ENCODE measurements around the gene OGN. TPM values are rescaled to one million over a fixed set of nuclear protein-coding genes. Genes with fewer than 3 reads are reported as not detected.

OGN gene
- total and polyA plus RNA-seq, 2 of the 13 experiments (the other 11 are each of a cell fraction or from before 2014, with no cell fraction given): not detected

GRCh38 chr9:92345582-92345981, 58.8 kb downstream of the OGN start:
- Histone ChIP-seq H3K36me3 (replicated peaks in 1 of 2; ENCODE audit: control insufficient read depth in 1 of 2, insufficient read depth in 2 of 2, low read length in 2 of 2) (no peaks in the 10 kb centered on the region), H3K27me3 (ENCODE audit: control insufficient read depth in 1 of 2, insufficient read depth in 2 of 2, low read length in 2 of 2) (no peaks in the 10 kb centered on the region), H3K27ac (ENCODE audit: extremely low read length, insufficient read depth, low read length) (no peak overlapping the region), H3K4me2 (ENCODE audit: low read depth, low read length) (no peak overlapping the region), H3K4me3 (replicated peaks in 1 of 3; ENCODE audit: insufficient read depth in 1 of 3, low read depth in 2 of 3, low read length in 3 of 3) (no peak overlapping the region), H4K20me1 (ENCODE audit: insufficient read depth, low read length) (no peaks in the 10 kb centered on the region), H3K4me1 (ENCODE audit: insufficient read depth, low read length) (no peaks in the 10 kb centered on the region), H3K9me3 (ENCODE audit: low read length) (no peaks in the 10 kb centered on the region), H3K79me2 (ENCODE audit: insufficient read depth, low read length) (no peaks in the 10 kb centered on the region), H3K9ac (ENCODE audit: insufficient read depth, low read depth, low read length) (no peak overlapping the region), H2AFZ (ENCODE audit: low read length) (no peak overlapping the region)
- ATAC-seq: no peak
- TF ChIP-seq MAFK (conservative IDR thresholded peaks at IDR 0.05 in 1 of 2, IDR thresholded peaks at IDR 0.05 in 1 of 2; ENCODE audit: low read length in 2 of 2) (peak; percentile 24 to 59; a peak in 2 of 4 replicates), RNF2 (conservative IDR thresholded peaks at IDR 0.05; ENCODE audit: low read depth) (no peak), MAFF (IDR thresholded peaks at IDR 0.05; ENCODE audit: low read depth, low read length) (peak; percentile 25; the same call in 1 of the 2 replicates)
- in situ Hi-C loops (cut with HindIII; ENCODE audit: extremely low pct_ligation_motif_present, low pct_unique_long_range_greater_than_20kb): no loop called here
- DNase-seq (ENCODE audit: low spot score): no peak
- intact Hi-C loops (cut with micrococcal nuclease; ENCODE audit: unreplicated experiment): loop anchor here (10.0 kb wide), 1 partner anchor 301 kb away; no protein-coding TSS in a partner anchor
- CTCF ChIA-PET (ENCODE audit: low intra/inter-chr PET ratio, low total read pairs): no interaction called here
- no TSS peak for BruUV-seq (replicated peaks)
- POLR2A ChIA-PET: no interaction called here
- FAIRE-seq: no peak

DNA sequence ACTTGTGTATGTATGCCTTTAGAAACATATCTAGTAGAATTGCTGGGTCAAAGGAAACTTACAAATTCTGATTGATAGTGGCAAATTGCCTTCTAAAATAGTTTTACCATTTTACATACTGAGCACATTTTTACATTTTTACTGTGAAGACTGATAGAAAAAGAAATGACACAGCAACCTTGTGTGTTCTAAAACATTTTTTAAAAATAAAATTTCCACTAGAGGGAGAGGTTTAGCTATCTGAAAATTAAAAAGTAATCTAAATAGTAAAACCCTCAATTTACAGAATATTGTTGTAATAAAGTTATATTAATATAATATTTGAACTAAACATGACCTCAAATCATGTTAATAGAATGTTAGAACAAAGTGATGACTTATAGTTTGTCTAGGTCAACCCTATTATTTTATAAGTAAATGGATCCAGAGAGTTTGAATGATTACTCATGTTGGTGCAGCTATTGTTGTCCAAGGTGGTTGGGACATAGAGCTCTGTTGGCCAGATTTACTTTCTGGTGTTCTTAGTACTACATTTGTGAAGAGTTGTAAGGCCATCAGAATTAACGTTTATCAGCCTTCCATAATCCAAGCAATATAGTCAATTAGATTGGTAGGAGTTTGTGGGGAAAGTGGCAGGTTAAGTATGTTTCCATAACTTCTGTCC, 61.4 kb downstream of the OGN start:
- ATAC-seq: no peak
- no TSS peak for BruUV-seq (replicated peaks)
- in situ Hi-C loops (cut with HindIII; ENCODE audit: extremely low pct_ligation_motif_present, low pct_unique_long_range_greater_than_20kb): no loop called here
- no peak overlapping the region for H3K4me2 ChIP-seq (ENCODE audit: low read depth, low read length)
- WGBS (ENCODE audit: low lambda C conversion rate): 100% methylated on average over 1 of the region's 1 CpG
- no peak overlapping the region for H3K4me3 ChIP-seq (replicated peaks in 1 of 3; ENCODE audit: insufficient read depth in 1 of 3, low read depth in 2 of 3, low read length in 3 of 3)
- ChIA-PET POLR2A (no interaction called here), CTCF (ENCODE audit: low intra/inter-chr PET ratio, low total read pairs) (no interaction called here)
- no peak for DNase-seq (ENCODE audit: low spot score)
- no peak overlapping the region for H2AFZ ChIP-seq (ENCODE audit: low read length)
- no peak overlapping the region for H3K27ac ChIP-seq (ENCODE audit: extremely low read length, insufficient read depth, low read length)
- intact Hi-C loops (cut with micrococcal nuclease; ENCODE audit: unreplicated experiment): loop anchor here (10.0 kb wide), 1 partner anchor 298 kb away; no protein-coding TSS in a partner anchor
- H3K27me3 ChIP-seq (ENCODE audit: control insufficient read depth in 1 of 2, insufficient read depth in 2 of 2, low read length in 2 of 2): no peaks in the 10 kb centered on the region
- no peaks in the 10 kb centered on the region for H3K79me2 ChIP-seq (ENCODE audit: insufficient read depth, low read length)
- H3K4me1 ChIP-seq (ENCODE audit: insufficient read depth, low read length): no peaks in the 10 kb centered on the region
- no peak for FAIRE-seq
- H3K9me3 ChIP-seq (ENCODE audit: low read length): no peaks in the 10 kb centered on the region
- H3K9ac ChIP-seq (ENCODE audit: insufficient read depth, low read depth, low read length): no peak overlapping the region
- H3K36me3 ChIP-seq (replicated peaks in 1 of 2; ENCODE audit: control insufficient read depth in 1 of 2, insufficient read depth in 2 of 2, low read length in 2 of 2): peaks cover 0 to 2% of the 10 kb centered on the region in 2 experiments; a peak in 3 of 5 replicates
- TF ChIP-seq SALL2 (CRISPR knock-in tag; IDR thresholded peaks at IDR 0.05) (no peak), ZNF101 (CRISPR knock-in tag; IDR thresholded peaks at IDR 0.05; ENCODE audit: borderline replicate concordance, low read depth) (no peak), CBX1 (IDR thresholded peaks at IDR 0.05; ENCODE audit: low read depth) (no peak), KLF6 (CRISPR knock-in tag; IDR thresholded peaks at IDR 0.05) (no peak), IRX3 (CRISPR knock-in tag; IDR thresholded peaks at IDR 0.05; ENCODE audit: borderline replicate concordance, low read depth) (no peak), ZNF256 (CRISPR knock-in tag; conservative IDR thresholded peaks at IDR 0.05) (no peak)
- no peaks in the 10 kb centered on the region for H4K20me1 ChIP-seq (ENCODE audit: insufficient read depth, low read length)

All from HepG2 (cell line).